Erythroblast (primary cell): ENCODE measurements around the gene PIGA.

Experiments used
- GATA1 ChIP-seq: IDR thresholded peaks from 2 replicates; pipeline ENCODE4 v1.6.1; 2011; ENCODE audit warnings: low read depth, mild to moderate bottlenecking, control low read depth, low read length, moderate library complexity
- POLR2A ChIP-seq: IDR thresholded peaks from 2 replicates; pipeline ENCODE4 v1.6.1; 2011; ENCODE audit warnings: mild to moderate bottlenecking, low read length

DNA sequence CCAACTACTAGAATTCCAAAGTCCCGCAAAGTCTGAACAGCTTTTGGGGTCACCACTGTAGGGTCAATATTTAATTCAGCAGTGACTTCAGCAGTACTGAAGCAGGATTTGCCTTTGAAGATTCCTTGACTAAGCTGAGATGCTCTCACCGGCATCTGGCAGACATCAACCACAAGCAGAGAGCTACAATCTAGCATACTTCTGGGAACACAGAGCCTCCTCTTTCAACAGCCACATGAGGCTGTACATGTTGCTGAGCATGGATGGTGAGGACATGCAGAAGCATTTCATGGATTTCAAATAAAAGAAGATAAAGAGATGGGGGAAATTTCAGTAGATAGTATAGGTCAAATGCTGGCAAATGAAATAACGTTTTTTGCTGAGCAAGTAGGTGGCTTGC lies 13.3 kb downstream of the PIGA start:
- TF ChIP-seq GATA1: no peak
- TF ChIP-seq POLR2A: no peak
